GM10248 (cell line): ENCODE data around the gene AMPH.

ENCODE experiments used
- CTCF ChIA-PET: fragments of 300-600 bp; sonication (Branson Sonifier 250); formaldehyde crosslinking; extraction: SDS; loops from one replicate; lab custom pipeline; 2021; ENCODE audit warnings: antibody characterized with exemption; lab: Yijun Ruan, JAX
- POLR2A ChIA-PET: fragments of 350-650 bp; sonication (Branson Sonifier 250); formaldehyde crosslinking; extraction: SDS; loops from one replicate; lab custom pipeline; 2020; ENCODE audit warnings: antibody characterized with exemption; lab: Yijun Ruan, JAX
- DNase-seq: peaks from one replicate; pipeline ENCODE4 v3.0.0; 2012; ENCODE audit errors: extremely low spot score
- CTCF ChIP-seq: IDR thresholded peaks from 2 replicates; pipeline ENCODE4 v1.5.1; 2012; ENCODE audit warnings: mild to moderate bottlenecking, low read depth; ENCODE audit errors: extremely low read depth, missing control alignments, control extremely low read depth

AMPH gene

GRCh38 chr7:38630720-38631673 lies at the start of gene AMPH:
Gene AMPH (minus strand): TSS chr7:38631373. CDS start chr7:38631351, 22 bp downstream.
- no peak for DNase-seq
- CTCF ChIA-PET, result interaction anchor here (1.3 to 1.7 kb wide), 3 partner anchors 20 to 175 kb away, joined by 3 read pairs; no protein-coding TSS in a partner anchor
- no peak for TF ChIP-seq CTCF
- POLR2A ChIA-PET, result no interaction called here

- TF ChIP-seq CTCF, result no peak
- DNase-seq, result no peak
- ChIA-PET CTCF (interaction anchor here (1.3 to 2.7 kb wide), 7 partner anchors 10 to 281 kb away, joined by 3 to 9 read pairs (median 4); partner anchors contain the start of gene AMPH), POLR2A (no interaction called here)
Measured at GRCh38 chr7:38679419-38679818, 48.2 kb upstream of the AMPH start.

GRCh38 chr7:38678698-38679054 lies 47.5 kb upstream of the AMPH start:
- POLR2A ChIA-PET, result no interaction called here

GRCh38 chr7:38677981-38678697 lies 47.0 kb upstream of the AMPH start:
- POLR2A ChIA-PET, result no interaction called here
- TF ChIP-seq CTCF, result no peak
- CTCF ChIA-PET, result interaction anchor here (1.4 to 1.9 kb wide), 2 partner anchors 12 to 18 kb away, joined by 3 to 4 read pairs; no protein-coding TSS in a partner anchor
- DNase-seq, result no peak

More at GRCh38 chr7:38678698-38679054, 47.5 kb upstream of the AMPH start:
- CTCF ChIA-PET, result interaction anchor here (1.3 to 2.7 kb wide), 5 partner anchors 9 to 47 kb away, joined by 3 to 9 read pairs (median 4); partner anchors contain the start of gene AMPH
- no peak for DNase-seq
- no peak for TF ChIP-seq CTCF

GRCh38 chr7:38675494-38676106 lies 44.4 kb upstream of the AMPH start:
- no peak for DNase-seq
- no peak for TF ChIP-seq CTCF
- ChIA-PET CTCF (no interaction called here), POLR2A (no interaction called here)

GRCh38 chr7:38674513-38674912 lies 43.3 kb upstream of the AMPH start:
- no peak for TF ChIP-seq CTCF
- no peak for DNase-seq
- POLR2A ChIA-PET, result no interaction called here
- CTCF ChIA-PET, result no interaction called here
